H1 (cell line): Measurements from ENCODE around the gene DNMT3L. TPM values are rescaled to one million over a fixed set of nuclear protein-coding genes. Genes with fewer than 3 reads are reported as not detected.

ENCODE experiments used
- CTCF ChIA-PET: fragments of 300-600 bp; sonication (Branson Sonifier 250); formaldehyde crosslinking; loops from one replicate; lab custom pipeline; 2021; ENCODE audit not compliant: partially characterized antibody; lab: Charles Lee
- POLR2A ChIA-PET: fragments of 300-600 bp; sonication (Branson Sonifier 250); formaldehyde crosslinking; loops from one replicate; lab custom pipeline; 2021; ENCODE audit warnings: inconsistent platforms; ENCODE audit not compliant: partially characterized antibody; lab: Charles Lee
- DNase-seq, 2 experiments: peaks; one replicate each; pipeline versions ENCODE4 v3.0.0 to v3.0.0-alpha.2; 2010 to 2022; ENCODE audit warnings: low spot score in 2 of 2, low read depth in 1 of 2, mixed read lengths in 1 of 2
- FAIRE-seq: peaks from 2 replicates; lab custom pipeline; 2011; peaks lifted over from hg19 to GRCh38; lab: Jason Lieb, UNC
- H2AFZ ChIP-seq: 2 replicates; pipeline ENCODE4 v1.8.1; 2012; ENCODE audit warnings: low read length, inconsistent platforms
- H2AK5ac ChIP-seq: 2 replicates; pipeline ENCODE4 v1.6.1; 2013; ENCODE audit warnings: low read depth, low read length
- H2BK120ac ChIP-seq: replicated peaks from 2 replicates; pipeline ENCODE3; 2013; ENCODE audit warnings: low read depth, low read length, inconsistent platforms
- H2BK12ac ChIP-seq: 2 replicates; pipeline ENCODE4 v1.6.1; 2013; ENCODE audit warnings: low read depth, low read length
- H2BK15ac ChIP-seq: 2 replicates; pipeline ENCODE4 v1.6.1; 2013; ENCODE audit warnings: low read length
- H2BK20ac ChIP-seq: 2 replicates; pipeline ENCODE4 v1.6.1; 2013; ENCODE audit warnings: low read length
- H2BK5ac ChIP-seq: 2 replicates; pipeline ENCODE4 v1.6.1; 2013; ENCODE audit warnings: low read depth, low read length
- H3K14ac ChIP-seq: 2 replicates; pipeline ENCODE4 v1.6.1; 2013; ENCODE audit warnings: inconsistent platforms; ENCODE audit not compliant: insufficient read length
- H3K18ac ChIP-seq: 2 replicates; pipeline ENCODE4 v1.6.1; 2013; ENCODE audit warnings: low read length; ENCODE audit errors: extremely low read depth
- H3K23ac ChIP-seq: 2 replicates; pipeline ENCODE4 v1.6.1; 2013; ENCODE audit warnings: inconsistent platforms; ENCODE audit not compliant: insufficient read length
- H3K23me2 ChIP-seq: 2 replicates; pipeline ENCODE4 v1.6.1; 2013; ENCODE audit warnings: low read depth, low read length
- H3K27ac ChIP-seq: 2 replicates; pipeline ENCODE4 v1.6.1; 2011; ENCODE audit warnings: low read depth, low read length, inconsistent platforms
- H3K27me3 ChIP-seq, 4 experiments: replicated peaks in 1 of 4; 1 replicate in 1 of 4; 2 replicates in 3 of 4; pipeline versions ENCODE4 v1.6.1 to v1.8.1; 2011 to 2013; ENCODE audit warnings: low read length in 3 of 4, mild to moderate bottlenecking in 3 of 4, inconsistent platforms in 2 of 4, mixed read lengths in 2 of 4, moderate library complexity in 1 of 4; ENCODE audit not compliant: control insufficient read depth in 3 of 4, insufficient read depth in 3 of 4; ENCODE audit errors: extremely low read depth in 1 of 4
- H3K36me3 ChIP-seq, 4 experiments: 2 replicates each; pipeline versions ENCODE4 v1.6.1 to v1.8.1; 2011 to 2013; ENCODE audit warnings: mild to moderate bottlenecking in 4 of 4, low read length in 3 of 4, moderate library complexity in 2 of 4, control low read depth in 1 of 4, inconsistent platforms in 1 of 4; ENCODE audit not compliant: insufficient read depth in 4 of 4, control insufficient read depth in 2 of 4
- H3K4ac ChIP-seq: replicated peaks from 2 replicates; pipeline ENCODE3; 2013; ENCODE audit warnings: low read length, low read depth, mixed read lengths, inconsistent platforms; ENCODE audit not compliant: insufficient read length
- H3K4me1 ChIP-seq, 4 experiments: replicated peaks in 1 of 4; 1 replicate in 1 of 4; 2 replicates in 3 of 4; pipeline versions ENCODE4 v1.6.1 to v1.8.1; 2011 to 2013; ENCODE audit warnings: low read length in 3 of 4, inconsistent platforms in 2 of 4, mixed read lengths in 1 of 4; ENCODE audit not compliant: insufficient read depth in 4 of 4, control insufficient read depth in 3 of 4
- H3K4me2 ChIP-seq, 2 experiments: 2 replicates each; pipeline versions ENCODE4 v1.6.1 to v1.8.1; 2011 to 2013; ENCODE audit warnings: low read depth in 2 of 2, low read length in 2 of 2, control low read depth in 1 of 2, inconsistent platforms in 1 of 2, mild to moderate bottlenecking in 1 of 2; ENCODE audit not compliant: insufficient read depth in 1 of 2
- H3K4me3 ChIP-seq, 4 experiments: fragments of 200-600, 300-600 bp in 1 of 4; sonication (generic), shearing (Covaris generic), sonication (Bioruptor Twin) in 1 of 4; 2 replicates each; pipeline versions ENCODE4 v1.5.1 to v1.8.1; 2011 to 2016; ENCODE audit warnings: low read length in 4 of 4, low read depth in 3 of 4, control low read depth in 2 of 4, inconsistent platforms in 2 of 4, mild to moderate bottlenecking in 2 of 4, mixed read lengths in 1 of 4, moderate library complexity in 1 of 4; ENCODE audit not compliant: insufficient read depth in 2 of 4; ENCODE audit errors: extremely low read depth in 1 of 4
- H3K56ac ChIP-seq: replicated peaks from 2 replicates; pipeline ENCODE3; 2013; ENCODE audit warnings: low read depth, mild to moderate bottlenecking, mixed read lengths, low read length, inconsistent platforms; ENCODE audit not compliant: insufficient read length
- H3K79me1 ChIP-seq: 2 replicates; pipeline ENCODE4 v1.6.1; 2013; ENCODE audit warnings: low read depth, low read length, control low read depth
- H3K79me2 ChIP-seq, 2 experiments: 2 replicates each; pipeline versions ENCODE4 v1.6.1 to v1.8.1; 2012 to 2013; ENCODE audit warnings: low read length in 2 of 2, mild to moderate bottlenecking in 2 of 2, inconsistent platforms in 1 of 2; ENCODE audit not compliant: insufficient read depth in 2 of 2, control insufficient read depth in 1 of 2
- H3K9ac ChIP-seq, 4 experiments: replicated peaks in 1 of 4; 1 replicate in 1 of 4; 2 replicates in 3 of 4; pipeline versions ENCODE4 v1.6.1 to v1.8.1; 2011 to 2013; ENCODE audit warnings: low read depth in 3 of 4, low read length in 3 of 4, control low read depth in 2 of 4, mild to moderate bottlenecking in 2 of 4, moderate library complexity in 2 of 4, inconsistent platforms in 1 of 4; ENCODE audit errors: extremely low read depth in 1 of 4
- H3K9me3 ChIP-seq, 2 experiments: 2 replicates each; pipeline versions ENCODE4 v1.6.1 to v1.8.1; 2012 to 2013; ENCODE audit warnings: mild to moderate bottlenecking in 2 of 2, moderate library complexity in 2 of 2, control low read depth in 1 of 2, inconsistent platforms in 1 of 2, low read depth in 1 of 2, low read length in 1 of 2, mixed read lengths in 1 of 2; ENCODE audit not compliant: insufficient read depth in 2 of 2
- H4K20me1 ChIP-seq, 2 experiments: replicated peaks in 1 of 2; 2 replicates each; pipeline versions ENCODE3 to v1.8.1; 2011 to 2013; ENCODE audit warnings: inconsistent platforms in 2 of 2, low read length in 2 of 2, mild to moderate bottlenecking in 1 of 2; ENCODE audit not compliant: insufficient read depth in 2 of 2, control insufficient read depth in 1 of 2
- H4K5ac ChIP-seq: 2 replicates; pipeline ENCODE4 v1.6.1; 2013; ENCODE audit warnings: low read length, low read depth, mixed read lengths, inconsistent platforms; ENCODE audit not compliant: insufficient read length
- H4K8ac ChIP-seq: 2 replicates; pipeline ENCODE4 v1.8.0; 2013; ENCODE audit warnings: mild to moderate bottlenecking, moderate library complexity, low read length, inconsistent platforms; ENCODE audit not compliant: insufficient read depth; ENCODE audit errors: extremely low read depth
- H4K91ac ChIP-seq: replicated peaks from 2 replicates; pipeline ENCODE3; 2013; ENCODE audit warnings: low read length, mixed read lengths, inconsistent platforms; ENCODE audit not compliant: insufficient read length
- BRCA1 ChIP-seq: IDR thresholded peaks from 2 replicates; pipeline ENCODE4 v1.6.1; 2012; ENCODE audit warnings: low read depth, low read length, improper control_type of control experiment
- CEBPB ChIP-seq: IDR thresholded peaks from 2 replicates; pipeline ENCODE4 v1.6.1; 2012; ENCODE audit warnings: low read depth, low read length
- FOSL1 ChIP-seq: IDR thresholded peaks from 2 replicates; pipeline ENCODE4 v1.6.1; 2011; ENCODE audit warnings: mild to moderate bottlenecking, low read depth, low read length, moderate library complexity; ENCODE audit not compliant: insufficient read depth
- GABPA ChIP-seq: IDR thresholded peaks from 2 replicates; pipeline ENCODE4 v1.6.1; 2011; ENCODE audit warnings: mild to moderate bottlenecking, low read length, moderate library complexity, borderline replicate concordance; ENCODE audit not compliant: insufficient read depth
- JUN ChIP-seq: IDR thresholded peaks from 2 replicates; pipeline ENCODE4 v1.6.1; 2011; ENCODE audit warnings: low read depth, mild to moderate bottlenecking, improper control_type of control experiment, low read length
- KDM1A ChIP-seq: fragments of 200-600, 300-600 bp; sonication (generic); IDR thresholded peaks from 2 replicates; pipeline ENCODE4 v1.7.1; 2016; ENCODE audit warnings: mild to moderate bottlenecking, low read length, borderline replicate concordance
- RBBP5 ChIP-seq: IDR thresholded peaks from 2 replicates; pipeline ENCODE4 v1.7.1; 2012; ENCODE audit warnings: low read depth, mild to moderate bottlenecking, inconsistent platforms, low read length, moderate library complexity, borderline replicate concordance
- SP1 ChIP-seq: IDR thresholded peaks from 2 replicates; pipeline ENCODE4 v1.6.1; 2011; ENCODE audit warnings: low read depth, low read length
- SP2 ChIP-seq: IDR thresholded peaks from 2 replicates; pipeline ENCODE4 v1.6.1; 2012; ENCODE audit warnings: mild to moderate bottlenecking, low read length, inconsistent platforms
- TAF7 ChIP-seq: optimal IDR thresholded peaks from 2 replicates; pipeline ENCODE3; 2011; ENCODE audit warnings: low read depth, mild to moderate bottlenecking, inconsistent platforms, low read length, moderate library complexity, borderline replicate concordance
- TBP ChIP-seq: IDR thresholded peaks from 2 replicates; pipeline ENCODE4 v1.6.1; 2011; ENCODE audit warnings: low read depth, low read length, improper control_type of control experiment
- WGBS, 2 experiments: shearing (Covaris generic) in 1 of 2; methylation state at CpG; one replicate each; pipeline versions ENCODE4 v1.1.6 to v1.1.7; 2013 to 2015; ENCODE audit warnings: low lambda C conversion rate in 2 of 2, mixed read lengths in 2 of 2, inconsistent platforms in 1 of 2, low coverage in 1 of 2, missing lambda C conversion rate in 1 of 2; ENCODE audit not compliant: insufficient replicate concordance in 2 of 2, insufficient coverage in 1 of 2, insufficient read length in 1 of 2; ENCODE audit errors: extremely low coverage in 1 of 2, missing lambda C conversion rate in 1 of 2; 5-methylcytosine and 5-hydroxymethylcytosine counted together
- polyA plus RNA-seq, 7 experiments: library from polyadenylated mRNA; depleted of rRNA in 3 of 7; stranded (reverse) in 5 of 7; unstranded in 2 of 7; fragments of >200 nt in 5 of 7; fragments of 200-250 nt in 2 of 7; gene quantifications; 1 replicate in 5 of 7; 2 replicates in 1 of 7; 4 replicates in 1 of 7; pipeline versions ENCODE4 v1.2.1 to v1.2.3, GENCODE V29; 2011 to 2013; ENCODE audit warnings: missing spikeins in 2 of 7, mixed read lengths in 2 of 7
- total RNA-seq: library from RNA; stranded (reverse); fragmentation: NEBNext Ultra II Directional; extraction: Animal tissue kit (Norgen Biotek cat#: 25700); gene quantifications from 2 replicates; pipeline ENCODE4 v1.2.1, GENCODE V29; 2021
- TF ChIP-seq, protein P1 (sequence below): IDR thresholded peaks from 2 replicates; pipeline ENCODE4 v1.6.1; 2012; ENCODE audit warnings: low read length, inconsistent platforms

The DNMT3L gene
- total and polyA plus RNA-seq, 2 of the 8 experiments (the other 6 are each of a cell fraction or from before 2014, with no cell fraction given) = 0.06 TPM; not detected in 1

DNA sequence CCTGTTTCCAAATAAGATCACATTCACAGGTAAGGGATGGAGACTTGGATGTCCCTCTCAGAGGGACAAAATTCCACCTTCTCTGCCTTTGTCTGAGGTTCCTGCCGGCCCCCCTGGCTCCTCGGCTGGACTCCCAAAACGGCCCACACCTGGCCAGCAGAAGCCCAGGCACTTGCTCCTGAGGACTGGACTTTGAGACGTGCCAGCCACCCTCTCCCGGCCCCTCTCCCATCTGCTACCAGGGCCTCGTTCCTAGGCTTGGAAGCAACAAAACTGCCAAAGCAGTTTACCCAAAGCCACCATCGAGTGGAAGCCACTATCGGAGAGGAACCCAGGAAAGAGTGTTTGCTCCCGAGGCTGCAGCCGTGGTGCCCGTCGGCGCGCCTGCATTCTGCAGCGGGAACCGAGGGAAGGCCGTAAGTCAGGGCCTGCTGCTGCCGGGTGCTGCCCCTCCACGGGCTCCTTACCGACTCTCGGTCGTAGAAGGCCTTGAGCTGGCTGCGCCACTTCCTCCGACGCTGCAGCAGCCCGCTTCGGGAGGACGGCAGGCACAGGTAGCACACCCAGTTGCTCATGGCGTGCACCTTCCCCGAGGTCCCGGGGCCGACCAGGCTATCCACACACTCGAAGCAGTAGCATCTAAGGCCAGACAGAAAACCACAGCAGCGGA lies 3.5 kb downstream of the DNMT3L start:
- POLR2A ChIA-PET = no interaction called here
- no peak for FAIRE-seq
- TF ChIP-seq TBP (no peak), CEBPB (no peak), TAF7 (no peak), GABPA (no peak), KDM1A (no peak), SP2 (no peak), BRCA1 (no peak), JUN (no peak), RBBP5 (no peak), FOSL1 (no peak), SP1 (no peak)
- TF ChIP-seq, protein P1, sequence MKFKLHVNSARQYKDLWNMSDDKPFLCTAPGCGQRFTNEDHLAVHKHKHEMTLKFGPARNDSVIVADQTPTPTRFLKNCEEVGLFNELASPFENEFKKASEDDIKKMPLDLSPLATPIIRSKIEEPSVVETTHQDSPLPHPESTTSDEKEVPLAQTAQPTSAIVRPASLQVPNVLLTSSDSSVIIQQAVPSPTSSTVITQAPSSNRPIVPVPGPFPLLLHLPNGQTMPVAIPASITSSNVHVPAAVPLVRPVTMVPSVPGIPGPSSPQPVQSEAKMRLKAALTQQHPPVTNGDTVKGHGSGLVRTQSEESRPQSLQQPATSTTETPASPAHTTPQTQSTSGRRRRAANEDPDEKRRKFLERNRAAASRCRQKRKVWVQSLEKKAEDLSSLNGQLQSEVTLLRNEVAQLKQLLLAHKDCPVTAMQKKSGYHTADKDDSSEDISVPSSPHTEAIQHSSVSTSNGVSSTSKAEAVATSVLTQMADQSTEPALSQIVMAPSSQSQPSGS = no peak

More for the DNA sequence above, 3.5 kb downstream of the DNMT3L start:
- H4K8ac ChIP-seq = no peak overlapping the region
- no peak overlapping the region for H3K9ac ChIP-seq
- no peaks in the 10 kb centered on the region for H4K20me1 ChIP-seq
- no peak overlapping the region for H4K91ac ChIP-seq
- no peaks in the 10 kb centered on the region for H3K79me2 ChIP-seq
- no peak overlapping the region for H3K14ac ChIP-seq
- H2BK5ac ChIP-seq = no peak overlapping the region
- no peak overlapping the region for H3K27ac ChIP-seq
- H2BK15ac ChIP-seq = 0 out of 2 replicates have a peak overlapping the region, but pooled peaks have one; percentile 81
- H3K79me1 ChIP-seq = no peaks in the 10 kb centered on the region
- H3K27me3 ChIP-seq = no peaks in the 10 kb centered on the region
- H3K4me1 ChIP-seq = peaks cover 0 to 2% (median 1%) of the 10 kb centered on the region in 4 experiments; a peak in 5 of 7 replicates
- H3K56ac ChIP-seq = no peak overlapping the region
- H3K4ac ChIP-seq = no peak overlapping the region
- H3K23me2 ChIP-seq = no peaks in the 10 kb centered on the region
- H2BK120ac ChIP-seq = no peak overlapping the region
- CTCF ChIA-PET = interaction anchor here (1.1 to 2.6 kb wide), 4 partner anchors 10 to 40 kb away, joined by 4 to 10 read pairs (median 6); no protein-coding TSS in a partner anchor
- H2BK12ac ChIP-seq = no peak overlapping the region
- WGBS, 2 experiments = 88% methylated on average over 34 of the region's 34 CpGs; no CpG with 5 or more reads in 1 of the 2 experiments
- H2AFZ ChIP-seq = no peak overlapping the region
- H3K36me3 ChIP-seq = no peaks in the 10 kb centered on the region
- no peak overlapping the region for H3K18ac ChIP-seq
- H4K5ac ChIP-seq = no peak overlapping the region
- no peak overlapping the region for H2BK20ac ChIP-seq
- no peak overlapping the region for H3K4me3 ChIP-seq
- H3K9me3 ChIP-seq = no peaks in the 10 kb centered on the region
- H3K23ac ChIP-seq = no peak overlapping the region
- no peak for DNase-seq
- H3K4me2 ChIP-seq = no peak overlapping the region
- H2AK5ac ChIP-seq = no peak overlapping the region
